ENCODE data around the gene FIGN. TPM values are rescaled to one million over a fixed set of nuclear protein-coding genes. Genes with fewer than 3 reads are reported as not detected.

Gene FIGN
- total and polyA plus RNA-seq, 2 of the 13 experiments (the other 11 are each of a cell fraction or from before 2014, with no cell fraction given), result 6.6 to 6.7 TPM

GRCh38 chr2:163735685-163736432 lies at the start of gene FIGN (continued):
- TF ChIP-seq FUBP1 (CRISPR knock-in tag; IDR thresholded peaks at IDR 0.05; ENCODE audit: borderline replicate concordance) (no peak), KMT2B (CRISPR knock-in tag; IDR thresholded peaks at IDR 0.05) (no peak; the same call in none of the 2 replicates), KMT2A (CRISPR knock-in tag; IDR thresholded peaks at IDR 0.05) (peak; percentile 65), MBD4 (IDR thresholded peaks at IDR 0.05; ENCODE audit: borderline replicate concordance, low read length) (no peak), ZNF138 (CRISPR knock-in tag; IDR thresholded peaks at IDR 0.05; ENCODE audit: low read depth) (peak; percentile 38; the same call in 1 of the 2 replicates), CC2D1A (CRISPR knock-in tag; IDR thresholded peaks at IDR 0.05) (0 out of 2 replicates have a peak, but pooled peaks have one; percentile 56), AGO2 (optimal IDR thresholded peaks at IDR 0.05; ENCODE audit: low read depth, low read length) (no peak), ZNF275 (CRISPR knock-in tag; IDR thresholded peaks at IDR 0.05; ENCODE audit: borderline replicate concordance) (0 out of 2 replicates have a peak, but pooled peaks have one; percentile 20), STAG1 (CRISPR knock-in tag; IDR thresholded peaks at IDR 0.05) (no peak), FIP1L1 (IDR thresholded peaks at IDR 0.05; ENCODE audit: borderline replicate concordance, insufficient read depth, low read depth, low read length) (no peak), ASH2L (IDR thresholded peaks at IDR 0.05; ENCODE audit: insufficient read length, low read depth, low read length) (peak; percentile 39), GATAD2A (CRISPR knock-in tag; IDR thresholded peaks at IDR 0.05) (0 out of 2 replicates have a peak, but pooled peaks have one; percentile 37), SIN3B (IDR thresholded peaks at IDR 0.05; ENCODE audit: low read length) (peak; percentile 87), BRF2 (CRISPR knock-in tag; IDR thresholded peaks at IDR 0.05) (peak; percentile 55; the same call in 1 of the 2 replicates), MEIS1 (CRISPR knock-in tag; IDR thresholded peaks at IDR 0.05; ENCODE audit: borderline replicate concordance) (no peak), NCOR1 (IDR thresholded peaks at IDR 0.05; ENCODE audit: borderline replicate concordance, low read length) (no peak), ZBTB10 (CRISPR knock-in tag; IDR thresholded peaks at IDR 0.05; ENCODE audit: borderline replicate concordance) (no peak), ZNF562 (CRISPR knock-in tag; IDR thresholded peaks at IDR 0.05; ENCODE audit: borderline replicate concordance) (no peak), MYPOP (CRISPR knock-in tag; IDR thresholded peaks at IDR 0.05) (no peak; the same call in 1 of the 2 replicates), ARNT2 (CRISPR knock-in tag; IDR thresholded peaks at IDR 0.05; ENCODE audit: low read depth) (peak; percentile 90), HMG20A (CRISPR knock-in tag; IDR thresholded peaks at IDR 0.05; ENCODE audit: borderline replicate concordance) (peak; percentile 21; the same call in 1 of the 2 replicates)

All from HepG2 (cell line).